Tibial nerve (tissue), 4 donors: ENCODE data around the gene SLC35F1.

Experiments used
- EP300 ChIP-seq, 2 donors: sonication (generic); formaldehyde crosslinking; IDR thresholded peaks; one replicate each; pipeline ENCODE4 v1.6.1; 2017; ENCODE audit warnings: antibody characterized with exemption in 2 of 2, mild to moderate bottlenecking in 1 of 2
- POLR2A ChIP-seq, 2 donors: fragments of 450-650 bp; IDR thresholded peaks; one replicate each; pipeline ENCODE4 v1.6.1; 2017; ENCODE audit warnings: antibody characterized with exemption in 2 of 2, mild to moderate bottlenecking in 2 of 2, moderate library complexity in 2 of 2
- TF ChIP-seq, protein P1 (sequence below), 5 experiments: fragments of 200-600 bp in 3 of 5; fragments of 450-650 bp in 2 of 5; sonication (generic) in 3 of 5; IDR thresholded peaks; one replicate each; pipeline ENCODE4 v1.5.1; 2016 to 2019; ENCODE audit warnings: antibody characterized with exemption in 5 of 5, mild to moderate bottlenecking in 3 of 5, moderate library complexity in 2 of 5

DNA sequence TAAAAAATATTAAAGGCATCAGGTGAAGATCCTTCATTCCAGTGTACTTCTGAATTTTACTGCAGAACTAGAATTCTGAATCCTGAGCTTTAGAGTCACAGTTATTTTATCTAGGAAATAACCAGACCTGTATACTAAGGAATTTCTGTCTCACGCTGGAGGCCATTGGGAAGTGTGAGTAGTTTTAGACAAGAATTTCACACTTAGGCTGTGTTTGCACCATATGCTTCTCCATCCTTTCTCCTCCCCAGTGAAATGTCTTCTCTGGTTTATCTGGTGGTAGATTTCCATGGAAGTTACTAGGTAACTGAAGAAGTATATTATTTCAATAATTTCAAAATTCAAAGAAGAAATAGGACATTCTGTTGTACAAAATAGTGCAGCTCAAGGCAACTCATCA is 83.1 kb downstream of the SLC35F1 start:
- TF ChIP-seq, protein P1, sequence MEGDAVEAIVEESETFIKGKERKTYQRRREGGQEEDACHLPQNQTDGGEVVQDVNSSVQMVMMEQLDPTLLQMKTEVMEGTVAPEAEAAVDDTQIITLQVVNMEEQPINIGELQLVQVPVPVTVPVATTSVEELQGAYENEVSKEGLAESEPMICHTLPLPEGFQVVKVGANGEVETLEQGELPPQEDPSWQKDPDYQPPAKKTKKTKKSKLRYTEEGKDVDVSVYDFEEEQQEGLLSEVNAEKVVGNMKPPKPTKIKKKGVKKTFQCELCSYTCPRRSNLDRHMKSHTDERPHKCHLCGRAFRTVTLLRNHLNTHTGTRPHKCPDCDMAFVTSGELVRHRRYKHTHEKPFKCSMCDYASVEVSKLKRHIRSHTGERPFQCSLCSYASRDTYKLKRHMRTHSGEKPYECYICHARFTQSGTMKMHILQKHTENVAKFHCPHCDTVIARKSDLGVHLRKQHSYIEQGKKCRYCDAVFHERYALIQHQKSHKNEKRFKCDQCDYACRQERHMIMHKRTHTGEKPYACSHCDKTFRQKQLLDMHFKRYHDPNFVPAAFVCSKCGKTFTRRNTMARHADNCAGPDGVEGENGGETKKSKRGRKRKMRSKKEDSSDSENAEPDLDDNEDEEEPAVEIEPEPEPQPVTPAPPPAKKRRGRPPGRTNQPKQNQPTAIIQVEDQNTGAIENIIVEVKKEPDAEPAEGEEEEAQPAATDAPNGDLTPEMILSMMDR (IDR thresholded peaks at IDR 0.05) = no peak
- TF ChIP-seq EP300 (IDR thresholded peaks at IDR 0.05) (no peak), POLR2A (IDR thresholded peaks at IDR 0.05) (no peak)
